Astrocyte of the spinal cord (primary cell): Measurements from ENCODE around the gene PRR14.

ENCODE experiments used
- DNase-seq: peaks from one replicate; pipeline ENCODE4 v3.0.0; 2011; ENCODE audit warnings: low read depth, low spot score
- H3K4me3 ChIP-seq: 2 replicates; pipeline ENCODE4 v1.5.1; 2011; ENCODE audit warnings: low read depth, mild to moderate bottlenecking, low read length, moderate library complexity
- CTCF ChIP-seq: IDR thresholded peaks from 2 replicates; pipeline ENCODE4 v1.5.1; 2012; ENCODE audit warnings: low read depth, mild to moderate bottlenecking, low read length, inconsistent platforms
- in situ Hi-C: cut with HindIII; loops from 2 replicates; pipeline ENCODE4 v1.10.0; 2017; ENCODE audit warnings: low sequenced_read_pairs

PRR14 gene

GRCh38 chr16:30647274-30647571, 3.5 kb upstream of the PRR14 start:
- in situ Hi-C loops, result no loop called here

GRCh38 chr16:30649725-30650368, 913 bp upstream of the PRR14 start:
- peak; percentile 5 for DNase-seq
- peak overlapping the region; percentile 73 for H3K4me3 ChIP-seq
- in situ Hi-C loops, result no loop called here
- TF ChIP-seq CTCF, result no peak

More at GRCh38 chr16:30647274-30647571, 3.5 kb upstream of the PRR14 start:
- TF ChIP-seq CTCF, result no peak
- no peak for DNase-seq
- H3K4me3 ChIP-seq, result no peak overlapping the region

GRCh38 chr16:30651124-30652004, 604 bp downstream of the PRR14 start:
- peak; percentile 51 for TF ChIP-seq CTCF
- in situ Hi-C loops, result no loop called here
- peak; percentile 59 for DNase-seq
- H3K4me3 ChIP-seq, result peak overlapping the region; percentile 73

GRCh38 chr16:30652005-30652296, 1.2 kb downstream of the PRR14 start:
- no peak for TF ChIP-seq CTCF
- peak overlapping the region; percentile 73 for H3K4me3 ChIP-seq
- DNase-seq, result no peak
- in situ Hi-C loops, result no loop called here

- H3K4me3 ChIP-seq, result no peak overlapping the region
- TF ChIP-seq CTCF, result no peak
- DNase-seq, result no peak
- in situ Hi-C loops, result no loop called here
Measured at GRCh38 chr16:30652718-30653117, 2.0 kb downstream of the PRR14 start.

GRCh38 chr16:30654856-30655255, 4.1 kb downstream of the PRR14 start:
- no peak overlapping the region for H3K4me3 ChIP-seq
- TF ChIP-seq CTCF, result no peak
- no peak for DNase-seq
- in situ Hi-C loops, result no loop called here
